Retina (tissue), 1 donor: Measurements from ENCODE around the gene KRT34.
"Not testable (repeated sequence)": the region's sequence is repeated elsewhere in the genome, so short reads cannot be mapped to it uniquely, and the experiment has no call there.

Experiments used
- DNase-seq: peaks from one replicate; pipeline ENCODE4 v3.0.0-alpha.2; 2016

KRT34 gene

GRCh38 chr17:41360296-41360995 lies 21.7 kb downstream of the KRT34 start:
- DNase-seq: no peak

- no peak for DNase-seq
Observed at GRCh38 chr17:41354536-41354935, 27.6 kb downstream of the KRT34 start.

GRCh38 chr17:41352597-41353366 lies 29.3 kb downstream of the KRT34 start:
- DNase-seq: no peak

GRCh38 chr17:41351177-41351576 lies 30.9 kb downstream of the KRT34 start:
- no peak for DNase-seq

GRCh38 chr17:41350381-41350878 lies 31.7 kb downstream of the KRT34 start, which contains the start of gene KRT33A:
Gene KRT33A, minus strand, starts transcription at chr17:41350828. Its CDS starts 61 bp downstream, at chr17:41350767.
- not testable (repeated sequence) for DNase-seq

GRCh38 chr17:41347869-41348760 lies 34.0 kb downstream of the KRT34 start:
- DNase-seq: no peak

GRCh38 chr17:41346421-41346820 lies 35.7 kb downstream of the KRT34 start:
- not testable (repeated sequence) for DNase-seq

- no peak for DNase-seq
Observed at GRCh38 chr17:41345992-41346391, 36.1 kb downstream of the KRT34 start.

- DNase-seq: no peak
Observed at GRCh38 chr17:41343029-41343428, 39.1 kb downstream of the KRT34 start.

GRCh38 chr17:41340934-41341861 lies 40.9 kb downstream of the KRT34 start:
- no peak for DNase-seq

GRCh38 chr17:41340494-41340893 lies 41.6 kb downstream of the KRT34 start:
- no peak for DNase-seq

GRCh38 chr17:41339571-41340172 lies 42.4 kb downstream of the KRT34 start:
- no peak for DNase-seq

GRCh38 chr17:41338961-41339485 lies 43.1 kb downstream of the KRT34 start:
- no peak for DNase-seq

GRCh38 chr17:41335747-41336146 lies 46.4 kb downstream of the KRT34 start:
- DNase-seq: no peak

- DNase-seq: no peak
Observed at GRCh38 chr17:41334385-41335305, 47.5 kb downstream of the KRT34 start.

- DNase-seq: no peak
Observed at GRCh38 chr17:41333836-41334235, 48.3 kb downstream of the KRT34 start.

- DNase-seq: no peak
Observed at GRCh38 chr17:41333098-41333497, 49.0 kb downstream of the KRT34 start.

- DNase-seq: no peak
Observed at GRCh38 chr17:41332239-41332638, 49.9 kb downstream of the KRT34 start.

GRCh38 chr17:41331606-41332005 lies 50.5 kb downstream of the KRT34 start:
- DNase-seq: no peak
